Neural cell (in vitro differentiated cells): ENCODE measurements around the gene STX4. TPM values are rescaled to one million over a fixed set of nuclear protein-coding genes. Genes with fewer than 3 reads are reported as not detected.

ENCODE experiments used
- H2AFZ ChIP-seq: fragments of 200-600, 300-800 bp; sonication (generic), shearing (Covaris generic); 2 replicates; pipeline ENCODE4 v1.6.0; 2014; ENCODE audit warnings: low read depth, mild to moderate bottlenecking, antibody characterized with exemption, low read length, moderate library complexity
- H3F3A ChIP-seq: fragments of 200-600 bp; shearing (Covaris generic); 2 replicates; pipeline ENCODE4 v1.6.1; 2016; ENCODE audit warnings: mild to moderate bottlenecking, moderate library complexity, mixed read lengths, antibody characterized with exemption, low read length; ENCODE audit not compliant: insufficient read depth, poor library complexity, severe bottlenecking
- H3K27ac ChIP-seq: fragments of 200-600, 300-800 bp; sonication (generic), shearing (Covaris generic); 2 replicates; pipeline ENCODE4 v1.5.1; 2014; ENCODE audit warnings: mild to moderate bottlenecking, low read length, moderate library complexity
- H3K27me3 ChIP-seq: fragments of 300-800, 200-600 bp; sonication (generic), shearing (Covaris generic); 2 replicates; pipeline ENCODE4 v1.6.0; 2014; ENCODE audit warnings: mild to moderate bottlenecking, low read depth, low read length, moderate library complexity; ENCODE audit not compliant: insufficient read depth
- H3K36me3 ChIP-seq: fragments of 300-800, 200-600 bp; sonication (generic), shearing (Covaris generic); 2 replicates; pipeline ENCODE4 v1.5.1; 2014; ENCODE audit warnings: mild to moderate bottlenecking, antibody characterized with exemption, low read length, moderate library complexity; ENCODE audit not compliant: insufficient read depth
- H3K4me2 ChIP-seq: fragments of 300-800, 200-600 bp; sonication (generic), shearing (Covaris generic); 2 replicates; pipeline ENCODE4 v1.6.0; 2014; ENCODE audit warnings: mild to moderate bottlenecking, low read length
- H3K4me3 ChIP-seq: fragments of 300-800, 200-600 bp; sonication (generic), shearing (Covaris generic); 2 replicates; pipeline ENCODE4 v1.5.1; 2014; ENCODE audit warnings: mild to moderate bottlenecking, low read length, moderate library complexity
- H3K79me2 ChIP-seq: fragments of 200-600 bp; shearing (Covaris generic); replicated peaks from 2 replicates; pipeline ENCODE4 v1.6.0; 2014; ENCODE audit warnings: mild to moderate bottlenecking, low read length, moderate library complexity; ENCODE audit not compliant: insufficient read depth
- H3K9ac ChIP-seq: fragments of 300-800, 200-600 bp; sonication (generic), shearing (Covaris generic); 2 replicates; pipeline ENCODE4 v1.6.1; 2016; ENCODE audit warnings: mild to moderate bottlenecking, low read length, mixed read lengths
- H3K9me2 ChIP-seq: fragments of 200-600 bp; shearing (Covaris generic); 2 replicates; pipeline ENCODE4 v1.6.1; 2016; ENCODE audit warnings: mild to moderate bottlenecking, low read length, mixed read lengths; ENCODE audit not compliant: insufficient read depth
- H3K9me3 ChIP-seq: fragments of 200-600, 300-800 bp; sonication (generic), shearing (Covaris generic); 2 replicates; pipeline ENCODE4 v1.6.1; 2016; ENCODE audit warnings: mild to moderate bottlenecking, mixed run types, low read length, moderate library complexity, mixed read lengths
- H4K20me1 ChIP-seq: fragments of 200-600 bp; shearing (Covaris generic); 2 replicates; pipeline ENCODE4 v1.6.1; 2016; ENCODE audit warnings: mild to moderate bottlenecking, mixed run types; ENCODE audit not compliant: insufficient read depth
- CTCF ChIP-seq: fragments of 450-650 bp; IDR thresholded peaks from 2 replicates; pipeline ENCODE4 v1.5.1; 2014; ENCODE audit warnings: antibody characterized with exemption, mild to moderate bottlenecking, moderate library complexity; ENCODE audit not compliant: poor library complexity, severe bottlenecking
- EP300 ChIP-seq: fragments of 450-650 bp; conservative IDR thresholded peaks from 2 replicates; pipeline ENCODE4 v1.6.1; 2014; ENCODE audit warnings: antibody characterized with exemption, mild to moderate bottlenecking, moderate library complexity; ENCODE audit not compliant: poor library complexity, severe bottlenecking
- EZH2 ChIP-seq: fragments of 200-600, 300-800 bp; shearing (Covaris generic), sonication (generic); IDR thresholded peaks from 2 replicates; pipeline ENCODE4 v1.6.1; 2014; ENCODE audit warnings: antibody characterized with exemption, low read length, borderline replicate concordance, mild to moderate bottlenecking; ENCODE audit not compliant: insufficient read depth, poor library complexity, severe bottlenecking
- MXI1 ChIP-seq: fragments of 450-650 bp; conservative IDR thresholded peaks from 2 replicates; pipeline ENCODE4 v1.6.1; 2014; ENCODE audit warnings: antibody characterized with exemption, mild to moderate bottlenecking; ENCODE audit not compliant: poor library complexity, severe bottlenecking
- POLR2AphosphoS5 ChIP-seq: IDR thresholded peaks from 2 replicates; pipeline ENCODE4 v1.6.1; 2012
- RAD21 ChIP-seq: fragments of 450-650 bp; conservative IDR thresholded peaks from 2 replicates; pipeline ENCODE4 v1.6.1; 2014; ENCODE audit warnings: antibody characterized with exemption, mild to moderate bottlenecking, moderate library complexity
- REST ChIP-seq: IDR thresholded peaks from 2 replicates; pipeline ENCODE4 v1.6.1; 2012; ENCODE audit warnings: borderline replicate concordance
- SMC3 ChIP-seq: fragments of 450-650 bp; conservative IDR thresholded peaks from 2 replicates; pipeline ENCODE4 v1.6.1; 2014; ENCODE audit warnings: antibody characterized with exemption, mild to moderate bottlenecking, moderate library complexity; ENCODE audit not compliant: poor library complexity
- TAF1 ChIP-seq: IDR thresholded peaks from 2 replicates; pipeline ENCODE4 v1.6.1; 2012; ENCODE audit warnings: low read depth
- polyA plus RNA-seq: library from polyadenylated mRNA; depleted of rRNA; stranded (reverse); fragments of >200 nt; gene quantifications from 2 replicates; pipeline ENCODE4 v1.2.3, GENCODE V29; 2014

The STX4 gene
- polyA plus RNA-seq, 1 donor from 2014 or later = 32.2 TPM

- Histone ChIP-seq H2AFZ (no peak overlapping the region), H3K27ac (no peak overlapping the region), H3K79me2 (no peaks in the 10 kb centered on the region), H3K4me3 (no peak overlapping the region), H3F3A (no peaks in the 10 kb centered on the region), H3K9me3 (no peaks in the 10 kb centered on the region), H3K9me2 (no peaks in the 10 kb centered on the region), H4K20me1 (no peaks in the 10 kb centered on the region), H3K27me3 (no peaks in the 10 kb centered on the region), H3K36me3 (no peaks in the 10 kb centered on the region), H3K4me2 (no peak overlapping the region), H3K9ac (no peak overlapping the region)
- no peak for TF ChIP-seq RAD21
- TF ChIP-seq MXI1 = no peak
- TF ChIP-seq POLR2AphosphoS5 = no peak
- no peak for TF ChIP-seq EZH2
- TF ChIP-seq REST = no peak
- no peak for TF ChIP-seq TAF1
- TF ChIP-seq SMC3 = no peak
- TF ChIP-seq CTCF = no peak
- TF ChIP-seq EP300 = no peak
Observed at GRCh38 chr16:31022544-31023251, 10.7 kb upstream of the STX4 start.

GRCh38 chr16:31023252-31023602 lies 10.1 kb upstream of the STX4 start:
- Histone ChIP-seq H3K79me2 (no peaks in the 10 kb centered on the region), H2AFZ (no peak overlapping the region), H3K9me2 (no peaks in the 10 kb centered on the region), H3K9ac (no peak overlapping the region), H3F3A (no peaks in the 10 kb centered on the region), H4K20me1 (no peaks in the 10 kb centered on the region), H3K4me2 (no peak overlapping the region), H3K27me3 (no peaks in the 10 kb centered on the region), H3K27ac (no peak overlapping the region), H3K36me3 (no peaks in the 10 kb centered on the region), H3K4me3 (no peak overlapping the region), H3K9me3 (no peaks in the 10 kb centered on the region)
- no peak for TF ChIP-seq SMC3
- TF ChIP-seq EZH2 = no peak
- no peak for TF ChIP-seq RAD21
- no peak for TF ChIP-seq EP300
